ENCODE measurements around the gene ZNF816. TPM values are rescaled to one million over a fixed set of nuclear protein-coding genes. Genes with fewer than 3 reads are reported as not detected.
A peak's percentile ranks its signal among the peaks of the same experiment; 100 is the strongest.

ZNF816 gene
- total RNA-seq, 1 donor from 2014 or later: 7.1 TPM

DNA sequence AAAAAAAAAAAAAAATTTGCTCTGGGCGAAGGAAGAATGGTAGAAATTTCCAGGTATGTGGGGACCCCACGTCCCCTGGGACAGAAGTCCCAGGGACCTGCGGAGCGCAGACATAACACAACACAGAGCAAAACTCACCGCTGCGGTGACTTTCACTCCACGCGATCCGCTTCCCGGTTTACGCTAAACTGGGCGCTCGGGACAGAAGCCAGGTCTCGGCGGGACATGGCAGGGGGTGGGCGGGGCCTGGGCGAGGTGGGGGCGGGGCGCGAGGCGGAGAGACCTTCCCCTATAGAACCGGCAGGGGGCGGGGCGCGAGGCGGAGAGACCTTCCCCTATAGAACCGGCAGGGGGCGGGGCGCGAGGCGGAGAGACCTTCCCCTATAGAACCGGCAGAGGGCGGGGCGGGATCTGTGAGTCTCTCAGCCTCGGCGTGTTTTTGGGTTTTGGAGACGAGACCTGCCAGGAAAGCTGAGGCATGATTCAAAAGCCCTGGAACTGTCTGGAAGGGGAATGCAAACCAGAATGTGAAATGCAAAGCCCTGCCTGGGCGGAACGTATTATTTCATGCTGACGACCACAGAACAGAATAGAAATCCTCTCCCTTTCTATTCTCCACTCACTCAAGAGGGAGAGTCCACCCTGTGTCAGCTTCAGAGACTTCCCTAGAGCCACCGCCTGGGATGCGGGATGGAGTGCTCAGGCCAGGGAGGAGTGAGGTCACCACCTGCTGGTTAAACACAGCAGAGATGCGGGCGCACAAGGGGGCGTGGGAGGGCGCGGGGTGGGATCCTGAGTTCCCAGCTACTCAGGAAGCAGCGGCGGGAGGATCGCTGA is 30.9 kb upstream of the ZNF816 start:
- peak; percentile 51 to 91 for DNase-seq (ENCODE audit: low spot score in 2 of 2)
- peaks cover 8 to 10% of the 10 kb centered on the region in 2 donors for H3K4me1 ChIP-seq
- no peaks in the 10 kb centered on the region for H3K27me3 ChIP-seq
- H3K4me3 ChIP-seq: peak overlapping the region; percentile 61 to 71
- peak; percentile 38 to 77 (median 61) for TF ChIP-seq CTCF (IDR thresholded peaks at IDR 0.05)
- H3K27ac ChIP-seq: peak overlapping the region; percentile 79 to 81
- intact Hi-C loops (cut with DNase I): loop anchor here (1.0 to 5.0 kb wide), 9 partner anchors 30 to 466 kb away; partner anchors contain the start of genes ZNF160, ZNF320, ZNF347 and ZNF468
- peaks cover 0 to 6% of the 10 kb centered on the region in 2 donors for H3K36me3 ChIP-seq
- H3K9me3 ChIP-seq: no peaks in the 10 kb centered on the region

DNA sequence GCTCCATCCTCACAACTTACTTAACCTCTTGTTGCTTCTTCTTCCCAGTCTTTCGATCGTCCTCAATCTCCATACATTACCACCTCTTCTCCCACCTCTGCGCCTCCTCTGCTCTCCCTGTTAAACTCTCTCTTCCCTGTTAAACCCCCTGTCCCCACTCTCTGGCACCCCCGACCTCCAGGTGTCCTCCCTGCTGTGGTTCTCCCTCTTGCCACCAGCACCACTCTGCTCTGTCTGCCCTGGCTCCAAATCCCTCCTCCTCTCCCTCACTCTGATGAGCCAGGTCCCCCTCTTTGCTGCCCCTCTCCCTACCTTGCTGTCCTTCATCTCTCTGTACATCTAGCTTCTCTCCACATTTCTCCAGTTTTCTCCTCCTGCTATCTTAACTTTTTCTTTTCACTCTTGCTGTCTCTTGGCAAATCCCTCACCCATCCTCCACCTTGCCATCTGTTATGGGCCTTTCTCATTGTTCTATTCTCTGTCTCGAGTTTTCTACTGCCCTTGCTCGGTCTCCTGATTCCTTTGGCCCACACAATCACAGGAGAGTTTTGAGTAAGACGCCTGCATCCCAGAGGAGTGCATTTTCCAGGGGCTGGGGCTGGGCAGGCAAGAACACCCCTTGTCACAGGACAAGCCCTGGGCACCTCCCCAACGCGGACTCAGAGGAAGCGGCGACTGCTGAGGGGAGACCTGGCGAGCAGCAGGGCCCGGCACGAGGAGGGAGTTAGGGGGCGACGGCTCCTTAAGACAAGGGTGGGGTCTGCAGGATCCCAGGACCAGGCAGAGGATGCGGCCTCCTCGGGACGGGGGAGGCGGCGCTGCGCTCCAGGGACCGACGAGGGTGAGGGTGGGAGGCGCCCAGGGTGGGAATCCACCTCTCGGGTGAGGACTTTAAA is 29.7 kb upstream of the ZNF816 start:
- Histone ChIP-seq H3K27ac (peak overlapping the region; percentile 79 to 81), H3K9me3 (no peaks in the 10 kb centered on the region), H3K4me3 (peak overlapping the region; percentile 61 to 71), H3K36me3 (peaks cover 0 to 6% of the 10 kb centered on the region in 2 donors), H3K4me1 (peaks cover 8 to 10% of the 10 kb centered on the region in 2 donors), H3K27me3 (no peaks in the 10 kb centered on the region)
- TF ChIP-seq CTCF (IDR thresholded peaks at IDR 0.05): no peak
- intact Hi-C loops (cut with DNase I): loop anchor here (1.0 to 5.0 kb wide), 9 partner anchors 29 to 465 kb away; partner anchors contain the start of genes ZNF160, ZNF320, ZNF347 and ZNF468
- peak in 1 of 2 donors; percentile 66 for DNase-seq (ENCODE audit: low spot score in 2 of 2)

DNA sequence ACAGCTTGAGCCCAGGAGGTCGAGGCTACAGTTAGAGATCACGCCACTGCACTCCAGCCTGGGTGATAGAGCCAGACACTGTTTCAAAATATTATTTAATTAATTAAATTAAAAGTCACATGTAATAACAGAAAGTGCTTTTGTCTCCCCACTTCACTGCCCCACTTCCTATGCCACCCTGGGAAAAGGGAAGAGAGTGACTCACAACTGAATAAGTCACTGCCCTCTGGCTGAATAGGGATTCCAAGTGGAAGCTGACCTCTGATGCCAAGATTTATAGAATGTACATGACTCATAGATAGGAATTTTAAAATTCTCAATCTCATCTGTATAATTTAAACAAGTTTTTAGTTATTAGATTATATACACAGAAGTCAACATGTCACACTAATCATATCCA is 28.8 kb upstream of the ZNF816 start:
- Histone ChIP-seq H3K4me1 (peaks cover 8 to 10% of the 10 kb centered on the region in 2 donors), H3K27ac (no peak overlapping the region), H3K4me3 (no peak overlapping the region), H3K27me3 (no peaks in the 10 kb centered on the region), H3K9me3 (no peaks in the 10 kb centered on the region), H3K36me3 (peaks cover under 1 to 11% of the 10 kb centered on the region in 2 donors)
- no peak for TF ChIP-seq CTCF (IDR thresholded peaks at IDR 0.05)
- intact Hi-C loops (cut with DNase I): loop anchor here (5.0 kb wide), 4 partner anchors 134 to 464 kb away; partner anchors contain the start of genes ZNF468, ZNF611 and ZNF808
- DNase-seq (ENCODE audit: low spot score in 2 of 2): no peak

GRCh38 chr19:52990759-52991418 is 28.2 kb upstream of the ZNF816 start:
- TF ChIP-seq CTCF (IDR thresholded peaks at IDR 0.05): no peak
- no peak overlapping the region for H3K4me3 ChIP-seq
- DNase-seq (ENCODE audit: low spot score in 2 of 2): no peak
- peaks cover 7 to 17% of the 10 kb centered on the region in 2 donors for H3K36me3 ChIP-seq
- no peak overlapping the region for H3K27ac ChIP-seq
- H3K27me3 ChIP-seq: no peaks in the 10 kb centered on the region
- peaks cover 8 to 10% of the 10 kb centered on the region in 2 donors for H3K4me1 ChIP-seq
- H3K9me3 ChIP-seq: no peaks in the 10 kb centered on the region
- intact Hi-C loops (cut with DNase I): loop anchor here (5.0 kb wide), 4 partner anchors 134 to 464 kb away; partner anchors contain the start of genes ZNF468, ZNF611 and ZNF808

DNA sequence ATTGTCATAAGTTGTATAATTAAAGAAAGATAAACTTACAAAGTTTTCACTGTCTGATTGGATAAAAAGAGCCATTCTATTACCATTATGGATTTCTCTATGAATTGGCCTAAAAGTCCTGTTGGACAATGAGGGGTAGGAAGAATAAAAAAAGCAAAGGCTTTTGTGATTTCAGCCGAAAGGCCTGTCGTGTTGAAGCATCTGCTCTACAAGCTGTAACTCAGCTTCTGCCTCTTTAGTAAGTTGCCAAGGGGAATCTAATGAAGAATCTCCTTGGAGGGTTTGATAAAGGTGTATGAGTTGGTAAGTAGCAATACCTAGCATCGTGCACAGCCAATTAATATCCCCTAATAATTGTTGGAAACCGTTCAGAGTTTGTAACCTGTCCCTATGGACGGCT is 25.8 kb upstream of the ZNF816 start:
- H3K9me3 ChIP-seq: peaks cover 0 to 4% of the 10 kb centered on the region in 2 donors
- intact Hi-C loops (cut with DNase I): no loop called here
- no peaks in the 10 kb centered on the region for H3K27me3 ChIP-seq
- no peak overlapping the region for H3K4me3 ChIP-seq
- no peak for DNase-seq (ENCODE audit: low spot score in 2 of 2)
- TF ChIP-seq CTCF (IDR thresholded peaks at IDR 0.05): no peak
- H3K36me3 ChIP-seq: peaks cover 13 to 39% of the 10 kb centered on the region in 2 donors
- H3K4me1 ChIP-seq: peaks cover 8 to 10% of the 10 kb centered on the region in 2 donors
- no peak overlapping the region for H3K27ac ChIP-seq

Data from ascending aorta (tissue), 2 donors.